RWPE2 (cell line): ENCODE measurements around the gene KRTAP5-5.
A peak's percentile ranks its signal among the peaks of the same experiment; 100 is the strongest.

ENCODE experiments used
- ATAC-seq: fragments of 200-7000 bp; cut with Tn5 transposase; 3 replicates; pipeline ENCODE4 v1.9.1; 2021; ENCODE audit warnings: low read depth
- DNase-seq: peaks from one replicate; pipeline ENCODE4 v3.0.0-alpha.2; 2020; ENCODE audit warnings: low spot score
- H3K27ac ChIP-seq: fragments of 450-650 bp; 2 replicates; pipeline ENCODE4 v1.5.1; 2017; ENCODE audit warnings: mild to moderate bottlenecking; ENCODE audit not compliant: poor library complexity, severe bottlenecking
- H3K27me3 ChIP-seq: fragments of 250-450 bp; sonication (Bioruptor Pico); 2 replicates; pipeline ENCODE4 v1.5.1; 2021; ENCODE audit warnings: mild to moderate bottlenecking, moderate library complexity; ENCODE audit not compliant: insufficient read depth, poor library complexity, severe bottlenecking
- H3K36me3 ChIP-seq: fragments of 250-450 bp; sonication (Bioruptor Pico); 2 replicates; pipeline ENCODE4 v1.5.1; 2020; ENCODE audit warnings: low read depth, mild to moderate bottlenecking, moderate library complexity
- H3K4me1 ChIP-seq: fragments of 250-450 bp; sonication (Bioruptor Pico); 2 replicates; pipeline ENCODE4 v1.5.1; 2021; ENCODE audit warnings: mild to moderate bottlenecking, moderate library complexity; ENCODE audit not compliant: insufficient read depth, poor library complexity, severe bottlenecking
- H3K4me3 ChIP-seq: fragments of 250-450 bp; sonication (Bioruptor Pico); 2 replicates; pipeline ENCODE4 v1.5.1; 2021; ENCODE audit warnings: mild to moderate bottlenecking, moderate library complexity; ENCODE audit not compliant: severe bottlenecking
- H3K9me3 ChIP-seq: fragments of 250-450 bp; sonication (Bioruptor Pico); 2 replicates; pipeline ENCODE4 v1.5.1; 2021; ENCODE audit warnings: mild to moderate bottlenecking, moderate library complexity; ENCODE audit not compliant: severe bottlenecking
- TF ChIP-seq, protein P1 (sequence below): fragments of 450-650 bp; IDR thresholded peaks from one replicate; pipeline ENCODE4 v1.5.1; 2017; ENCODE audit warnings: mild to moderate bottlenecking, moderate library complexity; ENCODE audit not compliant: poor library complexity, severe bottlenecking

Gene KRTAP5-5

DNA sequence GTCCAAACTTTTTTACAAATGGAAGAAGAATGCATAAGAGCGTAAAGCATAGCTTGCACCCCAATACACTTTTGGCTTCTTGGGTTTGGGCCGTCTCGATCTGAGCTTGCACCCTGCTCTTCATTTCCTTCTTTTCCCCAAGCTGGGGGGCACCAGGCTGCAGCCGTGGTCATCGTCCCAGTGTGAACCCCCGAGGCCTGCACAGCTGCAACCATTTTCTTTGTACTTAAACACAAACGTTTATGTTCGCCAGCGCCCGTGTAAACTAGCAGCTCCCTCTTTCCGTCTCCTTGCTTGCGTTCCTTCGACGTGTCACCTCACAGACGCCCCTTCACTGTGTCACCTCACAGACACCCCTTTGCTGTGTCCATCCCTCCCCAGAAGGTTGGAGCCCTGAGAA lies 10.1 kb downstream of the KRTAP5-5 start:
- Histone ChIP-seq H3K4me3 (no peak overlapping the region), H3K4me1 (peaks cover 4% of the 10 kb centered on the region), H3K27ac (no peak overlapping the region), H3K27me3 (no peaks in the 10 kb centered on the region), H3K36me3 (no peaks in the 10 kb centered on the region), H3K9me3 (no peaks in the 10 kb centered on the region)
- TF ChIP-seq, protein P1, sequence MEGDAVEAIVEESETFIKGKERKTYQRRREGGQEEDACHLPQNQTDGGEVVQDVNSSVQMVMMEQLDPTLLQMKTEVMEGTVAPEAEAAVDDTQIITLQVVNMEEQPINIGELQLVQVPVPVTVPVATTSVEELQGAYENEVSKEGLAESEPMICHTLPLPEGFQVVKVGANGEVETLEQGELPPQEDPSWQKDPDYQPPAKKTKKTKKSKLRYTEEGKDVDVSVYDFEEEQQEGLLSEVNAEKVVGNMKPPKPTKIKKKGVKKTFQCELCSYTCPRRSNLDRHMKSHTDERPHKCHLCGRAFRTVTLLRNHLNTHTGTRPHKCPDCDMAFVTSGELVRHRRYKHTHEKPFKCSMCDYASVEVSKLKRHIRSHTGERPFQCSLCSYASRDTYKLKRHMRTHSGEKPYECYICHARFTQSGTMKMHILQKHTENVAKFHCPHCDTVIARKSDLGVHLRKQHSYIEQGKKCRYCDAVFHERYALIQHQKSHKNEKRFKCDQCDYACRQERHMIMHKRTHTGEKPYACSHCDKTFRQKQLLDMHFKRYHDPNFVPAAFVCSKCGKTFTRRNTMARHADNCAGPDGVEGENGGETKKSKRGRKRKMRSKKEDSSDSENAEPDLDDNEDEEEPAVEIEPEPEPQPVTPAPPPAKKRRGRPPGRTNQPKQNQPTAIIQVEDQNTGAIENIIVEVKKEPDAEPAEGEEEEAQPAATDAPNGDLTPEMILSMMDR = no peak
- no peak for ATAC-seq
- DNase-seq = no peak

DNA sequence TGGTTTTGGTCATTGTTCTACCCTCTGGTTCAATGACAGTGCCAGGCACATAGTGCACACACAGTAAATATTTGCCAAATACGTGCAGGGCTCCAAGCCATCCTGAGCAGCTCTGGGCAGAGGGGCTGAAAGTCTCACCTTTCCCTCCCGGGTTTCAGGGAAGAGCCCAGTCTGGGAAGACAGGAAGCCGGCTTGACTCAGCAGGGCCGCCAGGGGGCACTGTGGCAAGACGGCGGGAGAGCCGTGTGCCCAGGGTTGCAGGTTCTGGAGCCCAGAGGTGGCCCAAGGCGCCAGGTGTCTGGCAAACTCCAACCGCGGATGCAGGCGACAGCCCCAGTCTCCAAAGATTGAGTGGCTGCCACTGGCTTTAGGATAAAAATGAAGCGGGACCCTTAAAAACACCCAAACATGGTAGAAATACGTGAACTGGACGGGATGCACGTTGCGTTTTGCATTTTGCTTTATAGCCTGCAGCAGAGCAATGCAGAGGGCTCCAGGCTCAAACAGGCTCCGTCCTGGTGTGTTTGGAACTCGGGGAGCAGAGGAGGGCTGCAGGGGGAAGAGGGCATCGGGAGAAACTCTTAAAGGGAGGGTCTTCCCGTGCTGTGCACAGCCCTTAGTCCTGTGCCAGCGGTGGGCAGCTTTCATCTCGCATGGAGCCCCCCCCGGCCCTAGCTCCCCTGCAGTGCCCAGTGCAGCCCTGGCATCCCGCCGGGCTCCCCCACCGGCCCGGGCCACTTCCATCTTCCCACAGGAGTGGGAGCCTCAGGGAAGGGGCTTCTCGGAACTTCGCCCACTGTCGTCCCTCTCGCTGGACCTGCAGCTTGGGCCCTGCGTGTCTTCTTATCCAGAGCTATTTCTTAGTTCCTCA lies 10.7 kb downstream of the KRTAP5-5 start:
- ATAC-seq (peak; percentile 38; the same call in 1 of the 3 replicates), DNase-seq (no peak)
- TF ChIP-seq, protein P1 = peak; percentile 66
- no peak overlapping the region for H3K4me3 ChIP-seq
- no peaks in the 10 kb centered on the region for H3K36me3 ChIP-seq
- H3K4me1 ChIP-seq = peaks cover 4% of the 10 kb centered on the region
- H3K27ac ChIP-seq = no peak overlapping the region
- no peaks in the 10 kb centered on the region for H3K9me3 ChIP-seq
- H3K27me3 ChIP-seq = no peaks in the 10 kb centered on the region

DNA sequence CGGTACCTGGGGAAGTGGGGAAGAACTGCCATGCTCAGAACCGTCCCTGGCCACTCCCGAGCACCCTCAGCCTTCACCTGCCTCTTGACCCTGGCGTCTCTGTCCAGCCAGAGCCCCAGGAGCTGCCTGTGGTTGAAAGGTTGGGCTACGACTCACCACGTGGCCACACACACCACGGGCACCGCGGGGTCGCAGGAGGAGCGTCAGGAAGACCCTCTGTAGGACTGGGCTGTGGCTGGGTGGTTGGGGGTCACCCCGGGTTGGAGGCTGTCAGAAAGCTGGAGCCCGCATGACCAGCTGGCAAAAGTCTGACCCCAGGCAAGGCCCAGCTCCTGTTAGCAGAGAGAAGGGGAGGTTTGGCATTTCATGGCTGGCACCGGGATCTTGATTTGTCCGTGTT lies 11.5 kb downstream of the KRTAP5-5 start:
- H3K9me3 ChIP-seq = no peaks in the 10 kb centered on the region
- H3K4me1 ChIP-seq = peaks cover 4% of the 10 kb centered on the region
- H3K36me3 ChIP-seq = no peaks in the 10 kb centered on the region
- ATAC-seq (no peak), DNase-seq (no peak)
- no peak overlapping the region for H3K4me3 ChIP-seq
- no peaks in the 10 kb centered on the region for H3K27me3 ChIP-seq
- H3K27ac ChIP-seq = no peak overlapping the region
- TF ChIP-seq, protein P1 = no peak

DNA sequence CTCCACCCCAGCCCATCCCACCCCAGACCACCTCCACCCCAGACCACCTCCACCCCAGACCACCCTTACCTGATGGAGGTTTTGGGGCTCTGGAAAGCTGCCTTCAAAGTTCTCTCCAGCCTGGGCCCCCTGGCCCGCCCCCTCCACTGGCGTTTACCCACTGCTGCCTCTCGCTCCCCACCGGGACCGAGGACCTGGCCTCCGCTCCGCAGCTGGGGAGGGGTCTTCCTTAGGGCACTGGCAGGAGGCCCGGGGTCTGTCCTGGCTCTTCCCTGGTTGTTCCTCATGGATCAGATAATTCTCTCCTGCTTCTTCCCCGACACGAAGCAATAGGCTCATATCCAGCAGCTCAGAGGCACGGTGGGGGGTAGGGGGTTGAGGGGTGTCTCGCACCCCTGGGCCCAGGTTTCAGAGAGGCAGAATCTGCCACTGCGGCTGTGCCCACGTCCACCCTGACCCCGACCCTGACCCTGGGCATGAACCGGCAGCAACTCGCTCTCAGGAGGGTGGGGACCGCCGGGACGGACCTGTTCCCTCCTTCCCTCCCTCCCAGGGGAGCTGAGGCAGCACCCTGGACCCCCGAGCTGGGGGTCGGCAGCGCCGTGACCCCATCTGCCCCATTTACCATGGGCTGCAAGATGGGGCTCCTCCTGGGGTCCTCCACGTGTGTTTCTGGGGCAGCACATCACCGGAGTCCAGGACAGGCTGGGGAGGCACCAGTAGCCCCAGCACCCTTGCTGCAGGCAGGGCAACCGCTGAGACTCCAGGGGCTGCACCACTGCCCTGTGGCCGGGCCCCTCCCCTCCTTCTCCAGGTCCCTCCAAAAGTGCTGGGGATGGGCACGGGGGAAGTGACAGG lies 12.9 kb downstream of the KRTAP5-5 start:
- DNase-seq = no peak
- H3K27ac ChIP-seq = no peak overlapping the region
- H3K27me3 ChIP-seq = no peaks in the 10 kb centered on the region

More for the DNA sequence above, 12.9 kb downstream of the KRTAP5-5 start:
- H3K36me3 ChIP-seq = no peaks in the 10 kb centered on the region
- H3K9me3 ChIP-seq = no peaks in the 10 kb centered on the region
- no peak for ATAC-seq
- peaks cover 4% of the 10 kb centered on the region for H3K4me1 ChIP-seq
- TF ChIP-seq, protein P1 = no peak
- no peak overlapping the region for H3K4me3 ChIP-seq
